Measurements from ENCODE around the gene KDM6A.

The KDM6A gene

GRCh38 chrX:44943007-44943406 is 70.0 kb downstream of the KDM6A start:
- Histone ChIP-seq H3K9me3 (ENCODE audit: control insufficient read depth, low read length) (no peaks in the 10 kb centered on the region), H3K4me1 (peaks cover under 1% of the 10 kb centered on the region), H3K27ac (no peak overlapping the region), H2AFZ (no peak overlapping the region), H3K79me2 (peaks cover 14% of the 10 kb centered on the region), H3K36me3 (ENCODE audit: control insufficient read depth, insufficient read depth, low read length) (no peaks in the 10 kb centered on the region), H3K4me2 (ENCODE audit: low read length) (no peak overlapping the region), H3K9ac (no peak overlapping the region), H3K27me3 (ENCODE audit: control insufficient read depth, insufficient read depth, low read length) (no peaks in the 10 kb centered on the region), H3K4me3 (ENCODE audit: low read depth, low read length) (no peak overlapping the region)
- TF ChIP-seq CTCF (IDR thresholded peaks at IDR 0.05) = no peak

- H3K4me1 ChIP-seq = no peaks in the 10 kb centered on the region
- no peak overlapping the region for H3K4me3 ChIP-seq (ENCODE audit: low read depth, low read length)
- H3K9ac ChIP-seq = no peak overlapping the region
- no peak overlapping the region for H3K27ac ChIP-seq
- H3K4me2 ChIP-seq (ENCODE audit: low read length) = no peak overlapping the region
- H3K27me3 ChIP-seq (ENCODE audit: control insufficient read depth, insufficient read depth, low read length) = no peaks in the 10 kb centered on the region
- H3K36me3 ChIP-seq (ENCODE audit: control insufficient read depth, insufficient read depth, low read length) = no peaks in the 10 kb centered on the region
- H2AFZ ChIP-seq = no peak overlapping the region
- no peak for TF ChIP-seq CTCF (IDR thresholded peaks at IDR 0.05)
- peaks cover 13% of the 10 kb centered on the region for H3K79me2 ChIP-seq
- H3K9me3 ChIP-seq (ENCODE audit: control insufficient read depth, low read length) = no peaks in the 10 kb centered on the region
Observed at GRCh38 chrX:44944894-44945293, 71.9 kb downstream of the KDM6A start.

GRCh38 chrX:44945736-44946135 is 72.7 kb downstream of the KDM6A start:
- Histone ChIP-seq H3K9me3 (ENCODE audit: control insufficient read depth, low read length) (no peaks in the 10 kb centered on the region), H3K4me3 (ENCODE audit: low read depth, low read length) (no peak overlapping the region), H3K4me2 (ENCODE audit: low read length) (no peak overlapping the region), H3K27ac (no peak overlapping the region), H3K36me3 (ENCODE audit: control insufficient read depth, insufficient read depth, low read length) (no peaks in the 10 kb centered on the region), H3K79me2 (peaks cover 20% of the 10 kb centered on the region), H2AFZ (no peak overlapping the region), H3K27me3 (ENCODE audit: control insufficient read depth, insufficient read depth, low read length) (no peaks in the 10 kb centered on the region), H3K4me1 (no peaks in the 10 kb centered on the region), H3K9ac (no peak overlapping the region)
- TF ChIP-seq CTCF (IDR thresholded peaks at IDR 0.05) = peak; percentile 9

- H3K27ac ChIP-seq = no peak overlapping the region
- no peaks in the 10 kb centered on the region for H3K36me3 ChIP-seq (ENCODE audit: control insufficient read depth, insufficient read depth, low read length)
- peaks cover 23% of the 10 kb centered on the region for H3K79me2 ChIP-seq
- no peaks in the 10 kb centered on the region for H3K27me3 ChIP-seq (ENCODE audit: control insufficient read depth, insufficient read depth, low read length)
- no peak overlapping the region for H3K4me3 ChIP-seq (ENCODE audit: low read depth, low read length)
- no peaks in the 10 kb centered on the region for H3K9me3 ChIP-seq (ENCODE audit: control insufficient read depth, low read length)
- H3K4me2 ChIP-seq (ENCODE audit: low read length) = no peak overlapping the region
- H2AFZ ChIP-seq = no peak overlapping the region
- H3K9ac ChIP-seq = no peak overlapping the region
- TF ChIP-seq CTCF (IDR thresholded peaks at IDR 0.05) = no peak
- no peaks in the 10 kb centered on the region for H3K4me1 ChIP-seq
Observed at GRCh38 chrX:44946771-44947170, 73.8 kb downstream of the KDM6A start.

GRCh38 chrX:44947995-44948394 is 75.0 kb downstream of the KDM6A start:
- H3K4me1 ChIP-seq = no peaks in the 10 kb centered on the region
- no peak overlapping the region for H2AFZ ChIP-seq
- H3K27me3 ChIP-seq (ENCODE audit: control insufficient read depth, insufficient read depth, low read length) = no peaks in the 10 kb centered on the region
- no peak overlapping the region for H3K9ac ChIP-seq
- H3K9me3 ChIP-seq (ENCODE audit: control insufficient read depth, low read length) = no peaks in the 10 kb centered on the region
- no peak overlapping the region for H3K4me2 ChIP-seq (ENCODE audit: low read length)
- H3K79me2 ChIP-seq = peaks cover 27% of the 10 kb centered on the region
- no peaks in the 10 kb centered on the region for H3K36me3 ChIP-seq (ENCODE audit: control insufficient read depth, insufficient read depth, low read length)
- no peak overlapping the region for H3K4me3 ChIP-seq (ENCODE audit: low read depth, low read length)
- TF ChIP-seq CTCF (IDR thresholded peaks at IDR 0.05) = no peak
- no peak overlapping the region for H3K27ac ChIP-seq

Data from parathyroid adenoma (tissue), 2 donors.